GM12878 (cell line): Measurements from ENCODE around the gene EIF4ENIF1. TPM values are rescaled to one million over a fixed set of nuclear protein-coding genes. Genes with fewer than 3 reads are reported as not detected.
A peak's percentile ranks its signal among the peaks of the same experiment; 100 is the strongest.

Experiments
- ATAC-seq: fragments of 200-7000 bp; cut with Tn5 transposase; 3 replicates; pipeline ENCODE4 v1.9.1; 2020; ENCODE audit warnings: mild to moderate bottlenecking, moderate library complexity
- BruUV-seq: library from RNA; stranded (reverse); fragments of 400-500 nt; replicated peaks from 2 replicates; lab custom pipeline; 2021; lab: Mats Ljungman, UMichigan
- CTCF ChIA-PET: fragments of 300-600 bp; sonication (Branson Sonifier 250); formaldehyde crosslinking; extraction: SDS; loops from one replicate; lab custom pipeline; 2021; ENCODE audit warnings: inconsistent platforms; lab: Yijun Ruan, JAX
- POLR2A ChIA-PET: fragments of 350-600 bp; formaldehyde crosslinking; extraction: SDS; loops from one replicate; lab custom pipeline; 2021; ENCODE audit warnings: inconsistent platforms; lab: Charles Lee
- RAD21 ChIA-PET: fragments of 300-600 bp; sonication (Branson Sonifier 250); formaldehyde crosslinking; loops from one replicate; lab custom pipeline; 2023; ENCODE audit warnings: antibody characterized with exemption; ENCODE audit not compliant: unreplicated experiment; lab: Charles Lee
- SMC1A ChIA-PET: fragments of 300-600 bp; sonication (Branson Sonifier 250); formaldehyde crosslinking; loops from one replicate; lab custom pipeline; 2023; ENCODE audit not compliant: unreplicated experiment, uncharacterized antibody; lab: Charles Lee
- DNase-seq: peaks from one replicate; pipeline ENCODE4 v3.0.0-alpha.2; 2011; ENCODE audit warnings: low read depth, low spot score
- FAIRE-seq: peaks from 3 replicates; lab custom pipeline; 2011; peaks lifted over from hg19 to GRCh38; lab: Jason Lieb, UNC
- H2AFZ ChIP-seq: 2 replicates; pipeline ENCODE4 v1.6.0; 2011; ENCODE audit warnings: low read depth, low read length, control low read depth; ENCODE audit not compliant: control insufficient read depth
- H3K27ac ChIP-seq: 2 replicates; pipeline ENCODE4 v1.5.1; 2011; ENCODE audit warnings: control low read depth; ENCODE audit not compliant: control insufficient read depth, insufficient read depth
- H3K27me3 ChIP-seq, 2 experiments: replicated peaks in 1 of 2; 2 replicates each; pipeline versions ENCODE4 v1.6.0 to v1.6.1; 2011; ENCODE audit warnings: low read length in 1 of 2; ENCODE audit not compliant: control insufficient read depth in 2 of 2, insufficient read depth in 2 of 2
- H3K36me3 ChIP-seq, 2 experiments: 2 replicates each; pipeline ENCODE4 v1.5.1; 2011; ENCODE audit warnings: low read length in 1 of 2; ENCODE audit not compliant: control insufficient read depth in 2 of 2, insufficient read depth in 2 of 2
- H3K4me1 ChIP-seq: 2 replicates; pipeline ENCODE4 v1.6.1; 2011; ENCODE audit warnings: mild to moderate bottlenecking, low read length, moderate library complexity, mixed read lengths; ENCODE audit not compliant: control insufficient read depth, insufficient read depth
- H3K4me2 ChIP-seq: 2 replicates; pipeline ENCODE4 v1.6.0; 2011; ENCODE audit warnings: control low read depth; ENCODE audit not compliant: control insufficient read depth, insufficient read depth
- H3K4me3 ChIP-seq: fragments of 200-600 bp; sonication (generic); 2 replicates; pipeline ENCODE4 v1.5.1; 2016
- H3K79me2 ChIP-seq: 2 replicates; pipeline ENCODE4 v1.6.0; 2011; ENCODE audit warnings: low read length; ENCODE audit not compliant: control insufficient read depth, insufficient read depth
- H3K9ac ChIP-seq: 2 replicates; pipeline ENCODE4 v1.8.0; 2011; ENCODE audit warnings: low read length, control low read depth, mixed read lengths; ENCODE audit not compliant: control insufficient read depth, insufficient read depth
- H3K9me3 ChIP-seq: replicated peaks from 3 replicates; pipeline ENCODE4 v1.5.1; 2011; ENCODE audit warnings: mild to moderate bottlenecking, low read length; ENCODE audit not compliant: control insufficient read depth, insufficient read depth
- H4K20me1 ChIP-seq: 2 replicates; pipeline ENCODE4 v1.6.0; 2011; ENCODE audit not compliant: control insufficient read depth, insufficient read depth
- ATF7 ChIP-seq: fragments of 450-650 bp; IDR thresholded peaks from 2 replicates; pipeline ENCODE4 v1.6.1; 2016; ENCODE audit warnings: low read depth, mild to moderate bottlenecking
- BHLHE40 ChIP-seq, 2 experiments: fragments of 450-650 bp in 1 of 2; IDR thresholded peaks; 2 replicates each; pipeline ENCODE4 v1.6.1; 2011 to 2017; ENCODE audit warnings: low read depth in 2 of 2, borderline replicate concordance in 1 of 2, improper control_type of control experiment in 1 of 2, low read length in 1 of 2, mild to moderate bottlenecking in 1 of 2
- CHD2 ChIP-seq: IDR thresholded peaks from 2 replicates; pipeline ENCODE4 v1.6.1; 2011; ENCODE audit warnings: low read depth, low read length, improper control_type of control experiment, borderline replicate concordance
- CREB1 ChIP-seq: IDR thresholded peaks from 2 replicates; pipeline ENCODE4 v1.6.1; 2012; ENCODE audit warnings: low read depth, mild to moderate bottlenecking, inconsistent platforms
- EED ChIP-seq: sonication (generic); IDR thresholded peaks from 2 replicates; pipeline ENCODE4 v1.6.1; 2016; ENCODE audit warnings: antibody characterized with exemption, low read depth
- EP300 ChIP-seq, 2 experiments: fragments of 150-350 bp in 1 of 2; IDR thresholded peaks; 2 replicates each; pipeline ENCODE4 v1.6.1; 2011 to 2012; ENCODE audit warnings: low read depth in 2 of 2, low read length in 2 of 2, borderline replicate concordance in 1 of 2, improper control_type of control experiment in 1 of 2, inconsistent platforms in 1 of 2; ENCODE audit not compliant: control insufficient read depth in 1 of 2
- IRF4 ChIP-seq: IDR thresholded peaks from 2 replicates; pipeline ENCODE4 v1.6.1; 2011; ENCODE audit warnings: low read depth, low read length
- JUNB ChIP-seq: IDR thresholded peaks from 2 replicates; pipeline ENCODE4 v1.6.1; 2016; ENCODE audit warnings: antibody characterized with exemption, mild to moderate bottlenecking
- JUND ChIP-seq: IDR thresholded peaks from 2 replicates; pipeline ENCODE4 v1.6.1; 2012; ENCODE audit warnings: low read depth, mild to moderate bottlenecking, low read length, improper control_type of control experiment, moderate library complexity
- LARP7 ChIP-seq: fragments of 450-650 bp; IDR thresholded peaks from 2 replicates; pipeline ENCODE4 v1.6.1; 2017; ENCODE audit warnings: mild to moderate bottlenecking
- MEF2B ChIP-seq: fragments of 450-650 bp; IDR thresholded peaks from 2 replicates; pipeline ENCODE4 v1.6.1; 2018; ENCODE audit warnings: mild to moderate bottlenecking, moderate library complexity; ENCODE audit not compliant: partially characterized antibody, poor library complexity, severe bottlenecking
- MTA2 ChIP-seq: fragments of 450-650 bp; IDR thresholded peaks from 2 replicates; pipeline ENCODE4 v1.6.1; 2016; ENCODE audit warnings: low read depth, mild to moderate bottlenecking, moderate library complexity
- NBN ChIP-seq: fragments of 450-650 bp; IDR thresholded peaks from 2 replicates; pipeline ENCODE4 v1.6.1; 2016
- NFIC ChIP-seq: IDR thresholded peaks from 2 replicates; pipeline ENCODE4 v1.6.1; 2012; ENCODE audit warnings: low read depth, mild to moderate bottlenecking, inconsistent platforms, low read length, moderate library complexity
- RAD51 ChIP-seq: fragments of 450-650 bp; IDR thresholded peaks from 2 replicates; pipeline ENCODE4 v1.6.1; 2016; ENCODE audit warnings: moderate library complexity, mild to moderate bottlenecking, inconsistent platforms
- RCOR1 ChIP-seq: conservative IDR thresholded peaks from 2 replicates; pipeline ENCODE4 v1.6.1; 2012; ENCODE audit warnings: low read depth, low read length, improper control_type of control experiment
- SP1 ChIP-seq: IDR thresholded peaks from one replicate; pipeline ENCODE4 v1.6.1; 2011; ENCODE audit warnings: low read depth, low read length
- TAF1 ChIP-seq: IDR thresholded peaks from 2 replicates; pipeline ENCODE4 v1.6.1; 2011; ENCODE audit warnings: mild to moderate bottlenecking, low read depth, low read length, borderline replicate concordance
- ZNF592 ChIP-seq: fragments of 450-650 bp; IDR thresholded peaks from 2 replicates; pipeline ENCODE4 v1.6.1; 2017; ENCODE audit warnings: mild to moderate bottlenecking, moderate library complexity
- ZZZ3 ChIP-seq: IDR thresholded peaks from 2 replicates; pipeline ENCODE4 v1.6.1; 2011; ENCODE audit warnings: low read depth; ENCODE audit not compliant: control insufficient read depth, insufficient read length
- WGBS: methylation state at CpG from one replicate; pipeline ENCODE4 v1.1.6; 2016; ENCODE audit warnings: low lambda C conversion rate; ENCODE audit not compliant: insufficient replicate concordance, insufficient coverage; ENCODE audit errors: missing lambda C conversion rate; 5-methylcytosine and 5-hydroxymethylcytosine counted together
- in situ Hi-C: fragments of 300-500 bp; cut with MboI; formaldehyde crosslinking; loops from 9 replicates; pipeline ENCODE4 v1.14.3; 2018; ENCODE audit warnings: mixed read lengths
- intact Hi-C: fragments of 100-400 bp; cut with micrococcal nuclease; formaldehyde crosslinking; loops from one replicate; pipeline ENCODE4 v1.14.2; 2022; ENCODE audit not compliant: unreplicated experiment
- polyA plus RNA-seq, 11 experiments: library from polyadenylated mRNA; depleted of rRNA in 4 of 11; unstranded in 6 of 11; stranded (reverse) in 5 of 11; fragments of >200 nt; fragmentation: Nextera tagmentation in 4 of 11; fragmentation: Illumina TruSeq in 1 of 11; extraction: Ambion mirVana in 4 of 11; extraction: Trizol in 1 of 11; gene quantifications; 1 replicate in 1 of 11; 2 replicates in 10 of 11; pipeline versions ENCODE4 v1.2.1 to v1.2.3, GENCODE V29; 2011 to 2016; ENCODE audit warnings: inconsistent platforms in 2 of 11, missing spikeins in 2 of 11, low read depth in 1 of 11
- total RNA-seq, 4 experiments: library from RNA; depleted of rRNA in 3 of 4; stranded (reverse); fragments of >200 nt in 3 of 4; fragmentation: Illumina TruSeq in 1 of 4; extraction: Trizol in 1 of 4; gene quantifications; 2 replicates each; pipeline versions ENCODE4 v1.2.1 to v1.2.3, GENCODE V29; 2013 to 2021

EIF4ENIF1 gene
- total and polyA plus RNA-seq, 10 of the 15 experiments (the other 5 are each of a cell fraction or from before 2014, with no cell fraction given), result 4.4 to 43.7 (median 24.4) TPM

DNA sequence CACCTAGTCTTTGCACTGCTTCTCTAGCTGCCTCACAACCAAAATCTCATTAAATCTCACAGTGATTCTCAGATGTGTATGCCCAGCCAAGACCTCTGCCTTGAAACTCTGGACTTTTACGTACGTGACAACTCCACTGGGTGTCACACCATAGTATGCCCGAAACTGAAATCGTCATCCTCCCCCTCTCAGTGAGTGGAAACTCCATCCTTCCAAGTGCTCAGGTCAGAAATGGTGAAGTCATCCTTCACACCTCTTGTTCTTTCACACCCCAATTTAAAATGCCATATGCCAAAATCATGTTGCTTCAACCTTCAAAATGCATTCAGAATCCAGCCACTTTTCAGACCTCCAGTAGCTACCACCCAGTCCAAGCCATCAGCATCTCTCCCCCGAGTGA is 49.2 kb upstream of the EIF4ENIF1 start:
- peak overlapping the region; percentile 54 for H3K4me2 ChIP-seq
- in situ Hi-C loops (no loop called here), intact Hi-C loops (loop anchor here (5.0 kb wide), 1 partner anchor 42 kb away; the partner anchor contains the start of gene SFI1)
- H3K36me3 ChIP-seq, result peaks cover 2 to 10% of the 10 kb centered on the region in 2 experiments; a peak in 2 of 4 replicates
- POLR2A ChIA-PET, result interaction anchor here (1.3 to 6.8 kb wide), 4 partner anchors 8 to 326 kb away, joined by 3 to 82 read pairs (median 6); partner anchors contain the start of genes EIF4ENIF1 and SFI1
- no peak overlapping the region; the same call in 1 of the 2 replicates for H3K9ac ChIP-seq
- no peaks in the 10 kb centered on the region for H3K9me3 ChIP-seq
- SMC1A ChIA-PET, result interaction anchor here (1.0 to 4.0 kb wide), 13 partner anchors 8 to 85 kb away, joined by 3 to 29 read pairs (median 5); partner anchors contain the start of gene SFI1
- peaks cover 34% of the 10 kb centered on the region for H3K4me1 ChIP-seq
- H4K20me1 ChIP-seq, result no peaks in the 10 kb centered on the region
- BruUV-seq, result no TSS peak
- RAD21 ChIA-PET, result interaction anchor here (0.8 to 1.2 kb wide), 3 partner anchors 14 to 87 kb away, joined by 3 to 4 read pairs (median 3); no protein-coding TSS in a partner anchor
- CTCF ChIA-PET, result interaction anchor here (1.6 to 2.0 kb wide), 3 partner anchors 14 to 87 kb away, joined by 7 to 11 read pairs (median 9); no protein-coding TSS in a partner anchor
- FAIRE-seq (no peak), DNase-seq (peak; percentile 58), ATAC-seq (peak; percentile 69)
- H2AFZ ChIP-seq, result no peak overlapping the region; the same call in 1 of the 2 replicates
- 61% methylated on average over 5 of the region's 5 CpGs for WGBS
- peak overlapping the region; percentile 79 for H3K27ac ChIP-seq
- no peaks in the 10 kb centered on the region for H3K27me3 ChIP-seq
- H3K79me2 ChIP-seq, result no peaks in the 10 kb centered on the region
- no peak overlapping the region for H3K4me3 ChIP-seq
- TF ChIP-seq LARP7, result no peak
- TF ChIP-seq NBN, result peak; percentile 80
- TF ChIP-seq JUNB, result peak; percentile 63
- TF ChIP-seq ZZZ3, result no peak
- TF ChIP-seq JUND, result peak; percentile 51; the same call in 1 of the 2 replicates
- TF ChIP-seq EED, result peak; percentile 79
- TF ChIP-seq EP300 (IDR thresholded peaks at IDR 0.05; ENCODE audit: borderline replicate concordance in 1 of 2, control insufficient read depth in 1 of 2, low read depth in 2 of 2, low read length in 2 of 2), result peak; percentile 78 to 79; a peak in 3 of 4 replicates
- 0 out of 2 replicates have a peak, but pooled peaks have one; percentile 51 for TF ChIP-seq ZNF592
- peak; percentile 50; the same call in 1 of the 2 replicates for TF ChIP-seq CHD2
- no peak for TF ChIP-seq RAD51
- TF ChIP-seq RCOR1, result no peak
- TF ChIP-seq IRF4, result no peak
- TF ChIP-seq ATF7, result peak; percentile 97
- TF ChIP-seq BHLHE40 (IDR thresholded peaks at IDR 0.05; ENCODE audit: borderline replicate concordance in 1 of 2, low read depth in 2 of 2, low read length in 1 of 2), result peak in 1 of 2 experiments; percentile 51; a peak in 3 of 4 replicates
- TF ChIP-seq CREB1, result peak; percentile 84
- TF ChIP-seq MEF2B, result peak; percentile 47
- peak; percentile 14 for TF ChIP-seq SP1
- TF ChIP-seq TAF1, result no peak
- peak; percentile 89 for TF ChIP-seq MTA2
- TF ChIP-seq NFIC, result peak; percentile 73; the same call in 1 of the 2 replicates
